Mesenchymal stem cell (in vitro differentiated cells and primary cell): Measurements from ENCODE around the gene ANGPT4. TPM values are rescaled to one million over a fixed set of nuclear protein-coding genes. Genes with fewer than 3 reads are reported as not detected.

ENCODE experiments used
- DNase-seq: peaks from one replicate; pipeline ENCODE4 v3.0.0-alpha.2; 2013
- H2AFZ ChIP-seq: one replicate; pipeline ENCODE4 v1.6.1; 2013; ENCODE audit warnings: low read depth, mild to moderate bottlenecking, control low read depth, inconsistent platforms, low read length, moderate library complexity
- H2AK5ac ChIP-seq: 2 replicates; pipeline ENCODE4 v1.6.1; 2013; ENCODE audit warnings: low read length, moderate library complexity, mild to moderate bottlenecking, inconsistent platforms; ENCODE audit not compliant: severe bottlenecking
- H2BK120ac ChIP-seq: one replicate; pipeline ENCODE4 v1.6.1; 2013; ENCODE audit warnings: low read depth, mild to moderate bottlenecking, inconsistent platforms, low read length, moderate library complexity
- H2BK12ac ChIP-seq, 2 experiments: one replicate each; pipeline ENCODE4 v1.6.1; 2013; ENCODE audit warnings: inconsistent platforms in 2 of 2, low read length in 2 of 2, mild to moderate bottlenecking in 2 of 2, moderate library complexity in 2 of 2, control low read depth in 1 of 2
- H2BK15ac ChIP-seq: one replicate; pipeline ENCODE4 v1.6.1; 2013; ENCODE audit warnings: mild to moderate bottlenecking, low read depth, inconsistent platforms; ENCODE audit not compliant: poor library complexity, severe bottlenecking
- H2BK5ac ChIP-seq: 2 replicates; pipeline ENCODE4 v1.6.1; 2013; ENCODE audit warnings: low read depth, mild to moderate bottlenecking, low read length, control low read depth, inconsistent platforms; ENCODE audit not compliant: poor library complexity, severe bottlenecking
- H3K14ac ChIP-seq, 2 experiments: one replicate each; pipeline ENCODE4 v1.6.1; 2013; ENCODE audit warnings: inconsistent platforms in 2 of 2, low read length in 2 of 2, control low read depth in 1 of 2, mild to moderate bottlenecking in 1 of 2, moderate library complexity in 1 of 2
- H3K18ac ChIP-seq, 2 experiments: one replicate each; pipeline ENCODE4 v1.6.1; 2013; ENCODE audit warnings: inconsistent platforms in 2 of 2, low read length in 2 of 2, control low read depth in 1 of 2, low read depth in 1 of 2, mild to moderate bottlenecking in 1 of 2
- H3K23ac ChIP-seq, 2 experiments: one replicate each; pipeline ENCODE4 v1.6.1; 2013; ENCODE audit warnings: inconsistent platforms in 2 of 2, low read length in 2 of 2, mild to moderate bottlenecking in 2 of 2, moderate library complexity in 2 of 2, control low read depth in 1 of 2
- H3K27ac ChIP-seq: 2 replicates; pipeline ENCODE4 v1.5.1; 2013; ENCODE audit warnings: mild to moderate bottlenecking, moderate library complexity, low read length, control low read depth, inconsistent platforms; ENCODE audit not compliant: poor library complexity, severe bottlenecking
- H3K27me3 ChIP-seq, 2 experiments: 2 replicates each; pipeline versions ENCODE4 v1.6.1 to v1.7.0; 2013; ENCODE audit warnings: low read length in 2 of 2, mild to moderate bottlenecking in 2 of 2, moderate library complexity in 2 of 2, control low read depth in 1 of 2, inconsistent platforms in 1 of 2; ENCODE audit not compliant: control insufficient read depth in 1 of 2, insufficient read depth in 1 of 2
- H3K36me3 ChIP-seq, 2 experiments: 2 replicates each; pipeline versions ENCODE4 v1.6.1 to v1.7.0; 2013; ENCODE audit warnings: low read length in 2 of 2, control low read depth in 1 of 2, inconsistent platforms in 1 of 2, low read depth in 1 of 2, mild to moderate bottlenecking in 1 of 2; ENCODE audit not compliant: insufficient read depth in 2 of 2, control insufficient read depth in 1 of 2
- H3K4ac ChIP-seq, 2 experiments: one replicate each; pipeline ENCODE4 v1.6.1; 2013; ENCODE audit warnings: inconsistent platforms in 2 of 2, low read length in 2 of 2, mild to moderate bottlenecking in 2 of 2, moderate library complexity in 2 of 2, control low read depth in 1 of 2, low read depth in 1 of 2
- H3K4me1 ChIP-seq: 2 replicates; pipeline ENCODE4 v1.6.1; 2013; ENCODE audit warnings: low read depth, low read length, control low read depth; ENCODE audit not compliant: control insufficient read depth, insufficient read depth
- H3K4me2 ChIP-seq: 2 replicates; pipeline ENCODE4 v1.6.1; 2013; ENCODE audit warnings: low read length, mild to moderate bottlenecking, inconsistent platforms; ENCODE audit not compliant: poor library complexity, severe bottlenecking
- H3K4me3 ChIP-seq, 2 experiments: 2 replicates each; pipeline versions ENCODE4 v1.5.1 to v1.7.0; 2013; ENCODE audit warnings: low read length in 2 of 2, mild to moderate bottlenecking in 2 of 2, control low read depth in 1 of 2, low read depth in 1 of 2; ENCODE audit not compliant: insufficient read depth in 1 of 2
- H3K79me1 ChIP-seq: replicated peaks from 2 replicates; pipeline ENCODE4 v1.6.1; 2013; ENCODE audit warnings: mild to moderate bottlenecking, control low read depth, low read length, inconsistent platforms; ENCODE audit not compliant: poor library complexity, severe bottlenecking
- H3K9ac ChIP-seq: 2 replicates; pipeline ENCODE4 v1.7.0; 2013; ENCODE audit warnings: mild to moderate bottlenecking, low read length, moderate library complexity
- H3K9me3 ChIP-seq: 2 replicates; pipeline ENCODE4 v1.7.0; 2013; ENCODE audit warnings: mild to moderate bottlenecking, low read length; ENCODE audit not compliant: control insufficient read depth
- H4K8ac ChIP-seq: one replicate; pipeline ENCODE4 v1.6.1; 2013; ENCODE audit warnings: inconsistent platforms, mild to moderate bottlenecking, low read length, moderate library complexity
- H4K91ac ChIP-seq: one replicate; pipeline ENCODE4 v1.6.1; 2013; ENCODE audit warnings: mild to moderate bottlenecking, low read length, inconsistent platforms
- WGBS: methylation state at CpG from one replicate; pipeline ENCODE4 v1.1.7; 2013; ENCODE audit warnings: mixed read lengths; 5-methylcytosine and 5-hydroxymethylcytosine counted together
- polyA plus RNA-seq, 2 experiments: library from polyadenylated mRNA; stranded (reverse); fragments of 200-250 nt; gene quantifications; one replicate each; pipeline ENCODE4 v1.2.3, GENCODE V29; 2013

Gene ANGPT4, protein sequence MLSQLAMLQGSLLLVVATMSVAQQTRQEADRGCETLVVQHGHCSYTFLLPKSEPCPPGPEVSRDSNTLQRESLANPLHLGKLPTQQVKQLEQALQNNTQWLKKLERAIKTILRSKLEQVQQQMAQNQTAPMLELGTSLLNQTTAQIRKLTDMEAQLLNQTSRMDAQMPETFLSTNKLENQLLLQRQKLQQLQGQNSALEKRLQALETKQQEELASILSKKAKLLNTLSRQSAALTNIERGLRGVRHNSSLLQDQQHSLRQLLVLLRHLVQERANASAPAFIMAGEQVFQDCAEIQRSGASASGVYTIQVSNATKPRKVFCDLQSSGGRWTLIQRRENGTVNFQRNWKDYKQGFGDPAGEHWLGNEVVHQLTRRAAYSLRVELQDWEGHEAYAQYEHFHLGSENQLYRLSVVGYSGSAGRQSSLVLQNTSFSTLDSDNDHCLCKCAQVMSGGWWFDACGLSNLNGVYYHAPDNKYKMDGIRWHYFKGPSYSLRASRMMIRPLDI
- 0.03 TPM for polyA plus RNA-seq (2013, experiment 1 of 2)
- 0.01 TPM for polyA plus RNA-seq (2013, experiment 2 of 2)

DNA sequence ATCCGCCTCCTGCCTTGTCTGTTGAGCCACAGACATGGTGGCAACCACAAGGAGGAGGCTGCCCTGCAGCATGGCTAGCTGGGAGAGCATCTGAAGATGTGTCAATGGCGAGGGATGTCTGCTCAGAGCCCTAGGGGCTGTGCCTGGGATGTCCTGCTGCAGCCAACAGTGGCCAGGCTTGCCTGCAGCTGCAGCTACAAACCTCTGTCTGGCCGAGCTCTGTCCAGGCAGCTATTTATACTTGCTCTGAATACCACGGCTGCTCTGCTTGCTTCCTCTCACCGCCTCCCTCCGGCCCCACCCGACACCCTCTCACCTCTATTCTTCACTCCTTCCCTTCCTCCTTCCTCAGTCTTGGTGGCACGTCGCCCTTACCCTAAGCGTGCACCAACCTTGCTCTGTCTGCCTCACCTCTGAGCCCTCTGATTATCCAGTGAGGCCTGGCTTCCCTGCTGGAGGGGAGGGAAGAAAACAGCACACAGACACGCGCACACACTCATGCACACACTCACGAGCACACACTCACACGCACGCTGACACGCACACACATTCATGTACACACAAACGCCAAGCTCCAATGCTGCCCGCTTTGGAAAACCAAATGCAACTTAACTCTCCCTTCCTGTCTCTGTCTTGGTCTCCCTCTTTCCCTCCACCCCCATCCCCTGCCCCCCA is at the start of gene ANGPT4:
Gene ANGPT4, minus strand, starts transcription at position 210 of the 675 bp plus-strand sequence. Its CDS starts 120 bp downstream, at position 90.
- peak within 1 kb of the TSS in 1 of 2 experiments; percentile 23 for H3K4me3 ChIP-seq
- H3K9me3 ChIP-seq, result no peaks in the 10 kb centered on the region
- H3K79me1 ChIP-seq, result no peaks in the 10 kb centered on the region
- H3K9ac ChIP-seq, result no peak within 1 kb of the TSS
- no peaks in the 10 kb centered on the region for H3K4me1 ChIP-seq
- no peak within 1 kb of the TSS for H3K18ac ChIP-seq
- no peak within 1 kb of the TSS for H2AK5ac ChIP-seq
- no peak within 1 kb of the TSS for H3K4me2 ChIP-seq
- no peak within 1 kb of the TSS for H3K23ac ChIP-seq
- H2AFZ ChIP-seq, result no peak within 1 kb of the TSS
- H3K27ac ChIP-seq, result no peak within 1 kb of the TSS
- no peak for DNase-seq
- peak within 1 kb of the TSS in 1 of 2 experiments; percentile 51 for H3K14ac ChIP-seq
- no peaks in the 10 kb centered on the region for H3K36me3 ChIP-seq
- H4K91ac ChIP-seq, result no peak within 1 kb of the TSS
- no peak within 1 kb of the TSS for H2BK5ac ChIP-seq
- H3K27me3 ChIP-seq, result peaks cover 42 to 64% of the 10 kb centered on the region in 2 experiments
- 60% methylated on average over 18 of the region's 18 CpGs for WGBS
- H2BK15ac ChIP-seq, result no peak within 1 kb of the TSS
- no peak within 1 kb of the TSS for H2BK120ac ChIP-seq
- no peak within 1 kb of the TSS for H4K8ac ChIP-seq
- H3K4ac ChIP-seq, result no peak within 1 kb of the TSS
- no peak within 1 kb of the TSS for H2BK12ac ChIP-seq

DNA sequence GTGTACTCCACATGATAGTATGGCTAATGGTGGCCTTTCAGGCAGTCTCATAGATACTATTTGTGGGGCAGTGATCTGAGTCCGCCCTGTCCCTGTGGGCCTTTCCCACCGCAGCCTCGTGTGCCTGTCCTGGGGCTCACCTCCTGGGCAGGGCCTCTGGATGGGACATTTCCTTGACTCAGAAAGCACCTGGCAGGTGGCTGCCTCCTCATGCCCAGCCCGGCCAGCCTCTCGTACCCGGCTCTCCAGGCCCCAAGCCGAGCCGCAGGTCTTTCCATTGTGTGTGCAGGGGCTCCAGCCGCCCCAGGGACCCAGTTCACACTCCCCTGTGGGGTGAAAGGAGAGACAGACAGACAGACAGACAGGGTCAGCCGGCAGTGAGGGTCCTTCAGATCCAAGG is 47.7 kb upstream of the ANGPT4 start:
- H3K9ac ChIP-seq, result no peak overlapping the region

DNA sequence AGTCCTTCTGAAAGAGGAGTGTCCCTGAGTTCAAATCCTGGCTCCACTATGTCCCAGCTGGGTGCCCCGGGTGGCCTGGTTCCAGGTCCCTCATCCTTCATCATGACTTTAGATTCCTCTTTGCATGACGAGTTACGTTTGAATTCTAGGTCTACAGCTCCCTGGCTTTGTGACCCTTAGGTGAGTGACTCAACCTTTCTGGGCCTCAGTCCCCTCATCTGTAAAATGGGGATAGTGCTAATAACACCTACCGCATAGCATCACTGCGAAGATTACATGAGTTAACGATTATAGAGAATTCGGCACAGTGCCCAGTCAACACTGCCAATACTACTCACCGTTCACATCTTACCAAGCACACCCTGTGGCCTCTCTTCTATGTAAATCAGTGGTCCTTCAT is 46.5 kb upstream of the ANGPT4 start:
- H3K9ac ChIP-seq, result no peak overlapping the region
- H2BK15ac ChIP-seq, result no peak overlapping the region
- H3K4ac ChIP-seq, result no peak overlapping the region
- H2BK5ac ChIP-seq, result no peak overlapping the region
- H3K4me2 ChIP-seq, result no peak overlapping the region
- H3K4me3 ChIP-seq, result no peak overlapping the region
- H2BK120ac ChIP-seq, result no peak overlapping the region
- H3K9me3 ChIP-seq, result no peaks in the 10 kb centered on the region
- no peak for DNase-seq
- H3K36me3 ChIP-seq, result no peaks in the 10 kb centered on the region
- H3K14ac ChIP-seq, result no peak overlapping the region
- H2AK5ac ChIP-seq, result no peak overlapping the region
- H3K18ac ChIP-seq, result no peak overlapping the region
- no peak overlapping the region for H2AFZ ChIP-seq
- no peak overlapping the region for H3K23ac ChIP-seq
- H3K27me3 ChIP-seq, result peaks cover 4 to 68% of the 10 kb centered on the region in 2 experiments
- peaks cover 1% of the 10 kb centered on the region for H3K4me1 ChIP-seq
- H3K27ac ChIP-seq, result no peak overlapping the region
- 89% methylated on average over 7 of the region's 8 CpGs for WGBS
- H4K91ac ChIP-seq, result no peak overlapping the region
- H4K8ac ChIP-seq, result no peak overlapping the region
- no peaks in the 10 kb centered on the region for H3K79me1 ChIP-seq
- H2BK12ac ChIP-seq, result no peak overlapping the region

More for the DNA sequence above, 47.7 kb upstream of the ANGPT4 start:
- Histone ChIP-seq H3K4me3 (no peak overlapping the region), H2BK12ac (no peak overlapping the region), H3K14ac (no peak overlapping the region), H3K18ac (no peak overlapping the region), H3K27ac (no peak overlapping the region), H2BK5ac (no peak overlapping the region), H3K9me3 (peaks cover 5% of the 10 kb centered on the region), H3K36me3 (no peaks in the 10 kb centered on the region), H2BK120ac (no peak overlapping the region), H3K4me1 (peaks cover 1% of the 10 kb centered on the region), H3K79me1 (no peaks in the 10 kb centered on the region), H3K27me3 (peaks cover 1 to 69% of the 10 kb centered on the region in 2 experiments), H2AFZ (no peak overlapping the region), H2BK15ac (no peak overlapping the region), H3K4me2 (no peak overlapping the region), H4K8ac (no peak overlapping the region), H4K91ac (no peak overlapping the region), H2AK5ac (no peak overlapping the region), H3K23ac (no peak overlapping the region), H3K4ac (no peak overlapping the region)
- DNase-seq, result no peak
- WGBS, result 78% methylated on average over 10 of the region's 10 CpGs

DNA sequence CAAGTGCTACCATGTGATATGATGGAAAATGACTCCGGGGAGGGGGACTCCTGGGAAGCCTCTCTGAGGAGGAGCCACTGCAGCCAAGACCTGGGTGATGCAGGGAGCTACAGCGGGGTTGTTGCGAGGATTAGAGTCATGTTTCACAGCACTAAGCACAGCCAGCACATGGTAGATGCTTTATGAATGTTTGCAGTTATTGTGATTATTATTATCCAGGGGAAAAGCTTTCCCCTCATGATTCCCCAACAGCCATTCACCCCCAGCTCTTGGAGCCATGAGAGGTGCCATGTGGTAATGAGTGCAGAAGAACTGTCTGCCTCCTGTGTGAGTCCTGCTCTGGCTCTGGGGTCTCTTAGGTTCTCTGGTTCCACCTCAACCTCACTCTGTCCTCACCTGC is 46.1 kb upstream of the ANGPT4 start:
- Histone ChIP-seq H2BK5ac (no peak overlapping the region), H3K18ac (no peak overlapping the region), H2BK12ac (no peak overlapping the region), H3K9ac (no peak overlapping the region), H4K8ac (no peak overlapping the region), H3K36me3 (no peaks in the 10 kb centered on the region), H3K79me1 (no peaks in the 10 kb centered on the region), H3K23ac (no peak overlapping the region), H2AK5ac (no peak overlapping the region), H3K14ac (no peak overlapping the region), H3K27me3 (peaks cover 4 to 66% of the 10 kb centered on the region in 2 experiments), H3K4me1 (peaks cover 1% of the 10 kb centered on the region), H3K27ac (no peak overlapping the region), H3K4me3 (no peak overlapping the region), H2BK120ac (no peak overlapping the region), H3K9me3 (no peaks in the 10 kb centered on the region), H3K4ac (no peak overlapping the region), H3K4me2 (no peak overlapping the region), H2BK15ac (no peak overlapping the region), H2AFZ (no peak overlapping the region), H4K91ac (no peak overlapping the region)
- WGBS, result 78% methylated on average over 2 of the region's 3 CpGs
- DNase-seq, result no peak
